ENCODE measurements around the gene ANKRD30B. TPM values are rescaled to one million over a fixed set of nuclear protein-coding genes. Genes with fewer than 3 reads are reported as not detected.
"Not testable (repeated sequence)": the region's sequence is repeated elsewhere in the genome, so short reads cannot be mapped to it uniquely, and the experiment has no call there.

The ANKRD30B gene
- total RNA-seq, 1 donor from 2014 or later, result not detected

GRCh38 chr18:14781671-14782070, 33.7 kb downstream of the ANKRD30B start:
- Mint-ChIP-seq H3K9me3 (peaks cover 3% of the 10 kb centered on the region), H3K4me1 (no peaks in the 10 kb centered on the region), H3K36me3 (ENCODE audit: low read depth) (no peaks in the 10 kb centered on the region), H3K27me3 (no peaks in the 10 kb centered on the region), H3K27ac (no peak overlapping the region), H3K4me3 (no peak overlapping the region)
- CTCF ChIA-PET, result no interaction called here
- ATAC-seq (ENCODE audit: low read depth) (no peak), DNase-seq (no peak)
- POLR2A ChIA-PET, result no interaction called here
- TF ChIP-seq, protein P1, sequence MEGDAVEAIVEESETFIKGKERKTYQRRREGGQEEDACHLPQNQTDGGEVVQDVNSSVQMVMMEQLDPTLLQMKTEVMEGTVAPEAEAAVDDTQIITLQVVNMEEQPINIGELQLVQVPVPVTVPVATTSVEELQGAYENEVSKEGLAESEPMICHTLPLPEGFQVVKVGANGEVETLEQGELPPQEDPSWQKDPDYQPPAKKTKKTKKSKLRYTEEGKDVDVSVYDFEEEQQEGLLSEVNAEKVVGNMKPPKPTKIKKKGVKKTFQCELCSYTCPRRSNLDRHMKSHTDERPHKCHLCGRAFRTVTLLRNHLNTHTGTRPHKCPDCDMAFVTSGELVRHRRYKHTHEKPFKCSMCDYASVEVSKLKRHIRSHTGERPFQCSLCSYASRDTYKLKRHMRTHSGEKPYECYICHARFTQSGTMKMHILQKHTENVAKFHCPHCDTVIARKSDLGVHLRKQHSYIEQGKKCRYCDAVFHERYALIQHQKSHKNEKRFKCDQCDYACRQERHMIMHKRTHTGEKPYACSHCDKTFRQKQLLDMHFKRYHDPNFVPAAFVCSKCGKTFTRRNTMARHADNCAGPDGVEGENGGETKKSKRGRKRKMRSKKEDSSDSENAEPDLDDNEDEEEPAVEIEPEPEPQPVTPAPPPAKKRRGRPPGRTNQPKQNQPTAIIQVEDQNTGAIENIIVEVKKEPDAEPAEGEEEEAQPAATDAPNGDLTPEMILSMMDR (IDR thresholded peaks at IDR 0.05), result no peak
- intact Hi-C loops (cut with micrococcal nuclease), result no loop called here

DNA sequence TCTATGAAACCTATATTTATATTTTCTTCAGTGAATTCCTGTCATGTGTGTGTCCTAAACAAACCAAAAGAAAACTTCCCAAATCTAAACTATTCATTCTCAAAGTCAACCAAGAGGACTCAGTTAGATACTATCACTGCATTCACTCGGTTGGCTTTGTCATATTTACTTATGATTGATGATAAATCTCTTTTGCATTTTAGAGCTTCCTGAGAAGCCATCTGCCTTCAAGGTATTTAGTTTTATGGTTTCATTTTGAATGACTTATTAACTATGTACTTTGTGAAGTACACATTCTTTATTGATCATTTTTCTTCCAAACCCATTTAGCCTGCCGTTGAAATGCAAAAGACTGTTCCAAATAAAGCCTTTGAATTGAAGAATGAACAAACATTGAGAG, 36.2 kb downstream of the ANKRD30B start:
- H3K4me3 Mint-ChIP-seq, result no peak overlapping the region
- no peaks in the 10 kb centered on the region for H3K36me3 Mint-ChIP-seq (ENCODE audit: low read depth)
- H3K9me3 Mint-ChIP-seq, result no peaks in the 10 kb centered on the region
- H3K27me3 Mint-ChIP-seq, result no peaks in the 10 kb centered on the region
- ChIA-PET CTCF (no interaction called here), POLR2A (no interaction called here)
- H3K27ac Mint-ChIP-seq, result no peak overlapping the region
- intact Hi-C loops (cut with micrococcal nuclease), result no loop called here
- ATAC-seq (ENCODE audit: low read depth), result no peak
- DNase-seq, result no peak
- no peaks in the 10 kb centered on the region for H3K4me1 Mint-ChIP-seq
- TF ChIP-seq, protein P1 (IDR thresholded peaks at IDR 0.05), result no peak

GRCh38 chr18:14796876-14797275, 48.9 kb downstream of the ANKRD30B start:
- POLR2A ChIA-PET; intact Hi-C loops (cut with micrococcal nuclease); H3K36me3 Mint-ChIP-seq (ENCODE audit: low read depth); H3K27ac Mint-ChIP-seq; H3K4me1 Mint-ChIP-seq; DNase-seq; H3K9me3 Mint-ChIP-seq; ATAC-seq (ENCODE audit: low read depth); H3K27me3 Mint-ChIP-seq; CTCF ChIA-PET; H3K4me3 Mint-ChIP-seq: not testable (repeated sequence)

DNA sequence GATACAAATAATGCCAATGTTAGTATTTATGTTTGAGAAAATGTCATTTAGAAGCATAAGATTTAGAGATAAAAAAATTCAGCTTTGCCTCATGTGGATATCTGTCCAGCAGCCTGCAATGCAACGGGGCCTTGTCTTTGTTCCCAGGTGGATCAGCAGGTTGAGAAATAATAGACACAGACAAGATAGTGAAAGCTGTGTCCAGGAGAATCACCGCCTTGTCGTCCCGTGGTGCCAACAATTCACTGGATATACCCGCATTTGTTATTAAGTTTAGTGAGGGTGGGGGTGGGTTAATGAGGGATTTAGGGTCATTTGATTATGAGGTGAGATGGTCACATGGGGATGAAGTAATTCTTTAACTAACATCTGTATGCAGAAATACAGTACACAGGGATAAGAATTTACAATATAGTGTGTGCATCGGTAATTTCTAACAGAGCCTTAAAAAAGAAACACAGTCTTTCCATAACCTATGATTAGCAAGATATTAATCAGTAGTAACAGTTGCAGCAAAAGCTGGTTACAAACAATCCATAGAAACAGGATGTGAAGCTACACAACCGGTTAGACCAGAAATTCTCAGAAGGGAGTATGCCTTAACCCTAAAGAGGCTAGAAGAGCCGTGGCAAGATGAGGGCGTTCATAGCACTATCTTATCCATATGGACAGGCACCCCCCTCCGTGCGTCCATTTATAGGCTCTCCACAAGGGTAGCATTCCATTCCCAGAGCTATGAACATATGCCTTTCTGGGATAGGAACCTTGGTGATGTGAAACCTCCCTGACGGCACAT, 50.2 kb downstream of the ANKRD30B start:
- not testable (repeated sequence) for ATAC-seq (ENCODE audit: low read depth)

GRCh38 chr18:14811081-14811480, 63.1 kb downstream of the ANKRD30B start:
- ATAC-seq (ENCODE audit: low read depth); H3K9me3 Mint-ChIP-seq; H3K27ac Mint-ChIP-seq; DNase-seq; H3K4me1 Mint-ChIP-seq; CTCF ChIA-PET; intact Hi-C loops (cut with micrococcal nuclease); H3K27me3 Mint-ChIP-seq; H3K36me3 Mint-ChIP-seq (ENCODE audit: low read depth); H3K4me3 Mint-ChIP-seq; POLR2A ChIA-PET: not testable (repeated sequence)

More for the DNA sequence above, 50.2 kb downstream of the ANKRD30B start:
- H3K27me3 Mint-ChIP-seq; H3K27ac Mint-ChIP-seq; intact Hi-C loops (cut with micrococcal nuclease); POLR2A ChIA-PET; DNase-seq; CTCF ChIA-PET; H3K4me3 Mint-ChIP-seq; H3K4me1 Mint-ChIP-seq; H3K9me3 Mint-ChIP-seq; H3K36me3 Mint-ChIP-seq (ENCODE audit: low read depth): not testable (repeated sequence)

- intact Hi-C loops (cut with micrococcal nuclease), result not testable (repeated sequence)
Measured at GRCh38 chr18:14826972-14827632, 79.1 kb downstream of the ANKRD30B start.

DNA sequence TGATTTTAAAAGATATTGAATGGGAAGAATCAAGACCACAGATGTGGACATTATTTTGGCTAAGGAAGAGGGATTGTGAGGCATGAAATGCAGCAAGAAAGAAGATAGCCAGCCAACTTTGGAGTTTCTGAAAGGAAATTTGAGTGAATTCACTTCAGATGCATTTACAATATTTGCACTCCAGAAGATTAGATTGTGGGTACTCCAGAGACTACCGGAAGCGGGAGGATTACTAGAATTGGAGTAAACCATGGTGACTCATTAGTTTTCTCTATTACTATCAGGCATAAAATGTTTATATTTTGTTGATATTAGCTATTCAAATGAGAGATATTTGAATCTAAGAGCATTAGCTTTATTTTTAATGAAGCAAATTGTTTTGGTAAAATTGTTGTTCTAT, 93.6 kb downstream of the ANKRD30B start:
- POLR2A ChIA-PET; H3K27me3 Mint-ChIP-seq; ATAC-seq (ENCODE audit: low read depth); DNase-seq; H3K4me1 Mint-ChIP-seq; H3K27ac Mint-ChIP-seq; intact Hi-C loops (cut with micrococcal nuclease); CTCF ChIA-PET; H3K4me3 Mint-ChIP-seq; H3K36me3 Mint-ChIP-seq (ENCODE audit: low read depth); H3K9me3 Mint-ChIP-seq: not testable (repeated sequence)

More at GRCh38 chr18:14826972-14827632, 79.1 kb downstream of the ANKRD30B start:
- H3K4me3 Mint-ChIP-seq; H3K27ac Mint-ChIP-seq; H3K9me3 Mint-ChIP-seq; POLR2A ChIA-PET; H3K4me1 Mint-ChIP-seq; CTCF ChIA-PET; ATAC-seq (ENCODE audit: low read depth); H3K36me3 Mint-ChIP-seq (ENCODE audit: low read depth); DNase-seq; H3K27me3 Mint-ChIP-seq: not testable (repeated sequence)

- H3K36me3 Mint-ChIP-seq (ENCODE audit: low read depth); H3K27me3 Mint-ChIP-seq; DNase-seq; CTCF ChIA-PET; intact Hi-C loops (cut with micrococcal nuclease); POLR2A ChIA-PET; H3K4me1 Mint-ChIP-seq; ATAC-seq (ENCODE audit: low read depth); H3K9me3 Mint-ChIP-seq; H3K27ac Mint-ChIP-seq; H3K4me3 Mint-ChIP-seq: not testable (repeated sequence)
Measured at GRCh38 chr18:14851533-14851932, 103.6 kb downstream of the ANKRD30B start.

DNA sequence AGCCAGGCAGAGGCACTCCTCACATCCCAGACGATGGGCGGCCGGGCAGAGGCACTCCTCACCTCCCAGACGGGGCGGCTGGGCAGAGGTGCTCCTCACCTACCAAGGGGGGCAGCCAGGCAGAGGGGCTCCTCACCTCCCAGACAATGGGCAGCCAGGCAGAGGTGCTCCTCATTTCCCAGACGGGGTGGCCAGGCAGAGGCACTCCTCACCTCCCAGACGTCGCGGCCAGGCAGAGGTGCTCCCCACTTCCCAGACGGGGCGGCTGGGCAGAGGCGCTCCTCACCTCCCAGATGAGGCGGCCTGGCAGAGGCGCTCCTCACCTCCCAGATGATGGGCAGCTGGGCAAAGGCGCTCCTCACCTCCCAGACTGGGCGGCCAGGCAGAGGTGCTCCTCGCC, 107.7 kb downstream of the ANKRD30B start:
- H3K27ac Mint-ChIP-seq; H3K27me3 Mint-ChIP-seq; intact Hi-C loops (cut with micrococcal nuclease): not testable (repeated sequence)

GRCh38 chr18:14856256-14856655, 108.3 kb downstream of the ANKRD30B start:
- H3K9me3 Mint-ChIP-seq; ATAC-seq (ENCODE audit: low read depth): not testable (repeated sequence)

More for the DNA sequence above, 107.7 kb downstream of the ANKRD30B start:
- ATAC-seq (ENCODE audit: low read depth); DNase-seq; H3K4me3 Mint-ChIP-seq; H3K36me3 Mint-ChIP-seq (ENCODE audit: low read depth); H3K4me1 Mint-ChIP-seq; H3K9me3 Mint-ChIP-seq; POLR2A ChIA-PET; CTCF ChIA-PET: not testable (repeated sequence)

More at GRCh38 chr18:14856256-14856655, 108.3 kb downstream of the ANKRD30B start:
- H3K36me3 Mint-ChIP-seq (ENCODE audit: low read depth); POLR2A ChIA-PET; DNase-seq; H3K4me1 Mint-ChIP-seq; H3K27ac Mint-ChIP-seq; CTCF ChIA-PET; H3K4me3 Mint-ChIP-seq; H3K27me3 Mint-ChIP-seq; intact Hi-C loops (cut with micrococcal nuclease): not testable (repeated sequence)
